ENCODE results near the gene LECT2.

DNA sequence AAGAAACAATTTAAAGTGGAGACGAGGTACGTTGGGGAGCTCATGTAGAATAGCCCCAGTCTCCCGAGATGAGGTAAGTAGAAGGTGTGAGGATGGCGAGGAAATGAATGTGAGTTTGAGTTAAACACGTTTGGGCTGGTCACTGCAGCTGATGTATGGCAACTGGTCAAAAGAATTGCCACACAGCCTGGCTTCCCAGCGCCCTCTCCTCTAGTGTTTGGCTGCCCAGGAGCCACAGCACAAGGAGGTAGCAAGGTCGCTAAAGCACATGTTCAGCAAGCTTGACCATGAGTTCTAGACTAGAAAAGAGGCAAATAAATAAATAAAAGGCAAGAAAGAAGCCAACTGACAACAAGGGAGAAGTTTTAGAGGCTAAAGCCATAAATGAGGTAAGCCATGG is 21.4 kb upstream of the LECT2 start:
- TF ChIP-seq CTCF (conservative IDR thresholded peaks at IDR 0.05 in 1 of 2, IDR thresholded peaks at IDR 0.05 in 1 of 2; ENCODE audit: extremely low read depth in 1 of 2, insufficient read depth in 1 of 2, low read depth in 1 of 2, low read length in 2 of 2) (no peak), EZH2 (IDR thresholded peaks at IDR 0.05; ENCODE audit: borderline replicate concordance, low read length) (no peak)
